ENCODE data around the gene GABRG3. TPM values are rescaled to one million over a fixed set of nuclear protein-coding genes. Genes with fewer than 3 reads are reported as not detected.

Gene GABRG3
- polyA plus RNA-seq, 1 experiment, result not detected

DNA sequence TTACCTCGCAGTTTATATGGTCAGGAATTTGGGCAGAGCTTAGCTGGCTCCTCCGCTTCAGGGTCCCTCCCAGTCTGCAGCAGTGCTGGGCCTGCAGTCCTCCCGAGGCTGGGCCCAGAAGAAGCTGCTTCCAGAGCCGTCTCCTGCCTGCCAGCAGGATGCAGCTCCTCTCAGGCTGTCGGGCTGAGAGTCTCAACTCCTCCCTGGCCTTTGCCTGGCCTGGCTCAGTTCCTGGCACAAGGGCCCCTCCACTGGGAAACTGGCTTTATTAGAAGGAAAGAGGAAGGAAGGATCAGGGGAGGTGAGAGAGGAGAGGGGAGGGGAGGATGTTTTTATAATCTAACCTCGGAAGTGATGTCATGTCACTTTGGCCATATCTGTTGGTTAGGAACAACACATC lies 72.8 kb downstream of the GABRG3 start:
- ChIA-PET CTCF (no interaction called here), POLR2A (no interaction called here)
- no peak overlapping the region for H3K27ac ChIP-seq (ENCODE audit: low read depth, low read length)

DNA sequence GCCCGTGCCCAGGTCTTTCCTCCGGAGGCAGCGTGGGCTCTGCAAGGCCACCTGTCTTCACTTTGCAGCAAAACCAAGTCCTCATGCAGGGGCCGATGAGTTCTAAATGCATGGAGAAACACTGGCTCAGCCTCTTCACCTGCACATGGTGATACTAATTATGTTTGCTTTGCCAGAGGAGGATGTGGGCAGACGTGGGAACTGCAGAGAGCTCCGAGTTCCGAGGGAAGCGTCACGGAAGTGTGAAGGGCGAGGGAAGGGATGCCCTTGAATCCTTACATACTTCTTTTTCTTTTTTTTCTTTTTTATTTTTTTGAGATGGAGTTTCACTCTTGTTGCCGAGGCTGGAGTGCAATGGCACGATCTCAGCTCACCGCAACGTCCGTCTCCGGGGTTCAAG lies 74.8 kb downstream of the GABRG3 start:
- Histone ChIP-seq H3K9me3 (ENCODE audit: control insufficient read depth, insufficient read depth, low read length) (peaks cover 12% of the 10 kb centered on the region; the same call in 1 of the 2 replicates), H3K27me3 (ENCODE audit: control insufficient read depth, insufficient read depth, low read length) (no peaks in the 10 kb centered on the region), H3K4me3 (ENCODE audit: low read depth, low read length) (no peak overlapping the region), H3K27ac (ENCODE audit: low read depth, low read length) (no peak overlapping the region)
- CTCF ChIA-PET, result interaction anchor here (1.6 kb wide), 1 partner anchor 13 kb away, joined by 3 read pairs; no protein-coding TSS in a partner anchor
- TF ChIP-seq, protein P1, sequence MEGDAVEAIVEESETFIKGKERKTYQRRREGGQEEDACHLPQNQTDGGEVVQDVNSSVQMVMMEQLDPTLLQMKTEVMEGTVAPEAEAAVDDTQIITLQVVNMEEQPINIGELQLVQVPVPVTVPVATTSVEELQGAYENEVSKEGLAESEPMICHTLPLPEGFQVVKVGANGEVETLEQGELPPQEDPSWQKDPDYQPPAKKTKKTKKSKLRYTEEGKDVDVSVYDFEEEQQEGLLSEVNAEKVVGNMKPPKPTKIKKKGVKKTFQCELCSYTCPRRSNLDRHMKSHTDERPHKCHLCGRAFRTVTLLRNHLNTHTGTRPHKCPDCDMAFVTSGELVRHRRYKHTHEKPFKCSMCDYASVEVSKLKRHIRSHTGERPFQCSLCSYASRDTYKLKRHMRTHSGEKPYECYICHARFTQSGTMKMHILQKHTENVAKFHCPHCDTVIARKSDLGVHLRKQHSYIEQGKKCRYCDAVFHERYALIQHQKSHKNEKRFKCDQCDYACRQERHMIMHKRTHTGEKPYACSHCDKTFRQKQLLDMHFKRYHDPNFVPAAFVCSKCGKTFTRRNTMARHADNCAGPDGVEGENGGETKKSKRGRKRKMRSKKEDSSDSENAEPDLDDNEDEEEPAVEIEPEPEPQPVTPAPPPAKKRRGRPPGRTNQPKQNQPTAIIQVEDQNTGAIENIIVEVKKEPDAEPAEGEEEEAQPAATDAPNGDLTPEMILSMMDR (IDR thresholded peaks at IDR 0.05; ENCODE audit: low read depth, low read length), result no peak
- no peak for DNase-seq (ENCODE audit: low read depth, low spot score)
- POLR2A ChIA-PET, result no interaction called here

More for the DNA sequence above, 72.8 kb downstream of the GABRG3 start:
- no peak overlapping the region for H3K4me3 ChIP-seq (ENCODE audit: low read depth, low read length)
- no peaks in the 10 kb centered on the region for H3K27me3 ChIP-seq (ENCODE audit: control insufficient read depth, insufficient read depth, low read length)
- DNase-seq (ENCODE audit: low read depth, low spot score), result no peak
- TF ChIP-seq, protein P1 (IDR thresholded peaks at IDR 0.05; ENCODE audit: low read depth, low read length), result no peak
- H3K9me3 ChIP-seq (ENCODE audit: control insufficient read depth, insufficient read depth, low read length), result peaks cover 16% of the 10 kb centered on the region; the same call in 1 of the 2 replicates

DNA sequence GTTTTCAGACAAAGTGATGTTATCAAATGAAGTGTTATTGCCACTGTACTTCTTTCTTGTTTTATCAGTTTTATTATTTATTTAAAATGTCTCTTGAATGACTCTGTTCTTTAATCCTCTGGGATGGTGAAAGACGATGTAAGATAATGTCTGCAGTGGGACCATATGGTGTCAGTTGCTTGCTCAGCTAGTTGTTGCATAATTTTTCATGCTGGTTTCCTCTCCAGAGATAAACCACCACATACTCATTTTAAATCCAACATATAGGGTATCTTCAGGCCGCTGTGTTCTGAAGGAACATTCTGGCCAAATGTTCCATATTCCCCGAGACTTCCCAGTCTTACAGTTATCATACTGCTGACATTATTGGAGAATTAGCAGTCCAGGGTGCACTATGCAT lies 75.9 kb downstream of the GABRG3 start:
- CTCF ChIA-PET, result no interaction called here
- no peak for DNase-seq (ENCODE audit: low read depth, low spot score)
- POLR2A ChIA-PET, result no interaction called here
- Histone ChIP-seq H3K9me3 (ENCODE audit: control insufficient read depth, insufficient read depth, low read length) (peaks cover 12% of the 10 kb centered on the region; the same call in 1 of the 2 replicates), H3K27me3 (ENCODE audit: control insufficient read depth, insufficient read depth, low read length) (no peaks in the 10 kb centered on the region), H3K4me3 (ENCODE audit: low read depth, low read length) (no peak overlapping the region), H3K27ac (ENCODE audit: low read depth, low read length) (no peak overlapping the region)
- TF ChIP-seq, protein P1 (IDR thresholded peaks at IDR 0.05; ENCODE audit: low read depth, low read length), result no peak

DNA sequence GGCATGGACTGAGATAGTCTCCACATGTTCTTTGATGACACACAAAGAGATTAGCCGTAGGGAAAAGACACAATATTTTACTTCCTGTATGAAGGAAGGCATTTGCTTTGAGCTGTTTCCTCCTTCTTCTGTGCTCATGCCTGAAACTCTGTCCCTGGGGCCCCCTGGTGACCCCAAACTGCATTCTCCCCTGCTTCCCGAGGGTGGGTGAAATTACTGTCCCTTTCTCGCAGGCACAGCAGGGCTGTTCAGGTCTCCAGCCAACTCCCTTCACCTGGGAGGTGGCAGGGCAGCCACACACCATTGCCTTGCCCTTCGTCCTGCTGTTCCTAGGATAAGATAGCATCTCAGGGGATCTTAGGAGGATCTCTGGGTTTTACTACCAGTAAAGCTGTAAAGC lies 79.2 kb downstream of the GABRG3 start:
- no peak for DNase-seq (ENCODE audit: low read depth, low spot score)
- Histone ChIP-seq H3K9me3 (ENCODE audit: control insufficient read depth, insufficient read depth, low read length) (no peaks in the 10 kb centered on the region; the same call in 1 of the 2 replicates), H3K27me3 (ENCODE audit: control insufficient read depth, insufficient read depth, low read length) (no peaks in the 10 kb centered on the region), H3K4me3 (ENCODE audit: low read depth, low read length) (no peak overlapping the region), H3K27ac (ENCODE audit: low read depth, low read length) (no peak overlapping the region)
- ChIA-PET CTCF (no interaction called here), POLR2A (no interaction called here)
- TF ChIP-seq, protein P1 (IDR thresholded peaks at IDR 0.05; ENCODE audit: low read depth, low read length), result no peak

DNA sequence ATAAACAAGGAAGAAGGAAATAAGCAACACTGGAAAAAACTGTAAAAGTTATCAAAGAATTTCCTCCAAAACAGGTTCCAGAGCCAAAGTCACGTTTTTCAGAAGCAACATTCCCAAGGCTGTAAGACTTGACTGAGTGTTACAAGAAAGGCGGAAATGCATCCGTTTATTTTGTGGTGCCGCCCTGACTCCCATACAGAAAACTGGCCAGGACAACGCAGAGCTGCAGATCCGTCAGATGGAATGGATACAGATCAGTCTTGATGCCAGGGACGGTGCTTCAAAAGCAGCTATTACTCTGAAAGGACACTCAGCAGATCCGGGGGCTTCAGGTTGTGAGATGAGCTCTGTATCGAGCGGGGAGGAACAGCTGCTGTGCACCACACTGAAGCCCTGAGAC lies 83.4 kb downstream of the GABRG3 start:
- peaks cover 6% of the 10 kb centered on the region for H3K9me3 ChIP-seq (ENCODE audit: control insufficient read depth, insufficient read depth, low read length)
- ChIA-PET POLR2A (no interaction called here), CTCF (no interaction called here)
- H3K4me3 ChIP-seq (ENCODE audit: low read depth, low read length), result no peak overlapping the region
- no peaks in the 10 kb centered on the region for H3K27me3 ChIP-seq (ENCODE audit: control insufficient read depth, insufficient read depth, low read length)
- DNase-seq (ENCODE audit: low read depth, low spot score), result no peak
- H3K27ac ChIP-seq (ENCODE audit: low read depth, low read length), result no peak overlapping the region
- TF ChIP-seq, protein P1 (IDR thresholded peaks at IDR 0.05; ENCODE audit: low read depth, low read length), result no peak

Data from AG04450 (cell line).